BLaER1 (cell line): ENCODE data around the gene SCTR.

Experiments used
- H3K27ac ChIP-seq: shearing (Covaris generic); formaldehyde crosslinking; 2 replicates; pipeline ENCODE4 v1.8.1; 2022
- H3K27me3 ChIP-seq: shearing (Covaris generic); formaldehyde crosslinking; 2 replicates; pipeline ENCODE4 v1.8.1; 2022
- H3K36me3 ChIP-seq: shearing (Covaris generic); formaldehyde crosslinking; 2 replicates; pipeline ENCODE4 v1.8.1; 2022
- H3K4me1 ChIP-seq: shearing (Covaris generic); formaldehyde crosslinking; 2 replicates; pipeline ENCODE4 v1.8.1; 2022
- H3K4me2 ChIP-seq: shearing (Covaris generic); formaldehyde crosslinking; 2 replicates; pipeline ENCODE4 v1.8.1; 2022
- H3K4me3 ChIP-seq: shearing (Covaris generic); formaldehyde crosslinking; 2 replicates; pipeline ENCODE4 v1.8.1; 2022
- H3K9ac ChIP-seq: shearing (Covaris generic); formaldehyde crosslinking; 2 replicates; pipeline ENCODE4 v1.8.1; 2022
- H3K9me3 ChIP-seq: shearing (Covaris generic); formaldehyde crosslinking; 2 replicates; pipeline ENCODE4 v1.8.1; 2022
- H4K20me1 ChIP-seq: shearing (Covaris generic); formaldehyde crosslinking; 2 replicates; pipeline ENCODE4 v1.8.1; 2022
- Cebpa-rat ChIP-seq: shearing (Covaris generic); IDR thresholded peaks from 2 replicates; pipeline ENCODE4 v1.8.1; 2022

The SCTR gene

DNA sequence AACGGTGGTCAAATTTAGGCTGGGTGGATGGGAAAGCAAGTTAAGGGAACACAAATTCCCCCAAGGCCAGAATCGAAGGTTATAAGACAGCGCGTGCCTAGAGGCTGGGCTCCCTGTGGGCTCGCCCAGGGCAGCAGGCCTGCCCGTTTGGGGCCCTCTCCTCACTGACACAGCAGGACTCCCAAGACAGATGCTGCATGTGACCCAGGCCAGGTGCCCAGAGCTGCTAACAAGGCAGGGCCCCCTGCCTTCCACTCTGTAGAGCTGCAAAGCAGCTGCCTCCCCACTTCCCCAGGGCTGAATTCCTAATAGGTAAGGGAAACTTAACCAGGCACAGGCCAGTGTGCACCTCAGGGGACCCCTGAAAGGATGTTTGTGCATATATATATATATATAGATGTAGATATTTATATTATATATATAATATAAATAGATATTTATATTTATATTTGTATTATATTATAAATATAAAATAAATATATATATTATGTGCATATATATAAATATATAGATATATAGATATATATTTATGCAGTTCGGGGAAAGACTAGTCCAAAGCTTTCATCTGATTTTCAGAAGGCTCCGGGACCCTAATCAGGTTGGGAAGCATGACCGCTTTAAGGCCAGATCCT, 48.9 kb downstream of the SCTR start:
- Histone ChIP-seq H3K9me3 (no peaks in the 10 kb centered on the region), H3K4me3 (no peak overlapping the region), H3K9ac (no peak overlapping the region), H3K36me3 (no peaks in the 10 kb centered on the region), H3K27me3 (no peaks in the 10 kb centered on the region), H3K4me1 (peaks cover 16% of the 10 kb centered on the region), H3K27ac (no peak overlapping the region; the same call in 1 of the 2 replicates), H3K4me2 (peak overlapping the region; percentile 44), H4K20me1 (no peaks in the 10 kb centered on the region)
- TF ChIP-seq Cebpa-rat, result no peak

DNA sequence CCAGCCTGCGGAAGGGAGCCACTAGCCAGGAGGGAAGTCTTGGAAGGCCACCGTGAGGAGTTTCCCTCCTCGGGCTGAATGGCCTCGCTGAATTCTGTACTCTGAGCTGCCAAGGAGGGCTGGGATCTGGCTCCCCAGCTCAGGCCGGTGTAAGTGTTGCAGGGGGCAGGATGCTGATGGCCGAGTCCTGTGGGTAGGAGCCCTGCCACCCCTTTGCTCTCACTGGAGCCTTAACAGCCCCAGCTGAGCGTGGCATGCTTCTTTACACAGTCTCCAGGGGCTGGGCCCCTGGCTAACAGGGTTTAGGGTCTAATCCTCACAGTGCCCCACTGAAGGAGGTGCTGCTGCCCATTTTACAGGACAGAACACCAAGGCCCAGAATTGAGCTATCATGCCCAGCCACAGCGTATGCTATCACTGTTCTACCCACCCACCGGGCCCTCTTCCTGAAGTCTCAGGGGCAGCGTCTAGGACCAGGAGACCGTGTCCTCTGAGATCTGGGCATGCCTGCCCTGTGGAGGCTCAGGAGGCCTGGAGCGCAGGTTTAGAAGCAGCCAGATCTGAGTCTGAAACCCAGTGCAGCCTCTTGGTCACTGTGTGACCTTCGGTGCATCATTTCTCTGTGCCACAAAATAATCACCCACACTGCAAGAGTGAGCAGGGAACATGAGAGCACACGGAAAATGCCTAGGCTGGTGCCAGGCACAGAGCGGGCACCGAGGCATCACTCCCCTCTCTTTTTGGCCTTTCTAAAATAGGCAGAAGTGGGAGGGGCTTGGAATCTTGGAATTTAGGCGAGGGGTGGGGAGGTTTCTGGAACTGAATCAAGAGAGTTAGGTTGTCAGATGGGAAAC, 49.7 kb downstream of the SCTR start:
- Histone ChIP-seq H3K27me3 (no peaks in the 10 kb centered on the region), H3K4me2 (peak overlapping the region; percentile 44), H3K9ac (no peak overlapping the region), H3K4me3 (no peak overlapping the region), H4K20me1 (no peaks in the 10 kb centered on the region), H3K27ac (no peak overlapping the region; the same call in 1 of the 2 replicates), H3K9me3 (no peaks in the 10 kb centered on the region), H3K36me3 (no peaks in the 10 kb centered on the region), H3K4me1 (peaks cover 16% of the 10 kb centered on the region)
- no peak for TF ChIP-seq Cebpa-rat

DNA sequence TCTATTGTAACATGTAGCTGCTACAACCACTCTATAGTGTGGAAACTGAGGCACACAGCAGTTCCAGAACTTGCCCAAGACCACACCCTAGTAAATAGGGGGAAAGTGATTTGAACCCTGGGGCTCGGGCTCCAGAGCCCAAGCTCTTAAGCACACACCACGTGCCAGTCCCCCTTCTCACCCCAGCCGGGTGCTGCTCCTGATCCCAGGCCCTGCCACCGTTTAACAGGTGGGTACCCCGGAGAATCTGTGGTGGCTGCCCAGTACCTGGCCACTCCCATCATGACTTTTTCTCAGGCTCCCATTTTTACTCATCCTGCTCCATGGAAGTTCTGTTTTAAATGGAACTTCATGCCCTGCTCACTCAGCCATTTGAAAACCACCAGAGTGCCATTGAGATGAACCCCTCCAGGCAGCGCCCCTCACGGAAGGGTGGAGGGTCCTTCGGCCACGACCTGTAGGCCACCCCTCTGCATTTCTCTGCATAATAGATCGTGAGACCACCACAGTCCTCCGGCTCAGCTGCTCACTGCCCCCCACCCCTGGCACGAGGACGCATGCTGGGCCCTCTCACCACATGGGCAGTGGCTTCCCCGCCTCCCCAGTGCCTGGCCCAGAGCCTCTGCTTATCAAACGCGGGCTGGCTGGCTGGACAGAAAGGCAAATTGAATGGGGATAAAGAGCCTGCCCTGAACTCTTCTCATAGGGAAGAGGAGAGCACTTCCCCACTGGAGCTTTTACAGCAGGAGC, 50.5 kb downstream of the SCTR start:
- H3K4me2 ChIP-seq, result no peak overlapping the region
- H3K36me3 ChIP-seq, result no peaks in the 10 kb centered on the region
- TF ChIP-seq Cebpa-rat, result no peak
- H3K9ac ChIP-seq, result no peak overlapping the region
- H3K27ac ChIP-seq, result no peak overlapping the region
- no peaks in the 10 kb centered on the region for H3K9me3 ChIP-seq
- H3K4me1 ChIP-seq, result peaks cover 16% of the 10 kb centered on the region
- H3K27me3 ChIP-seq, result no peaks in the 10 kb centered on the region
- no peak overlapping the region for H3K4me3 ChIP-seq
- no peaks in the 10 kb centered on the region for H4K20me1 ChIP-seq

DNA sequence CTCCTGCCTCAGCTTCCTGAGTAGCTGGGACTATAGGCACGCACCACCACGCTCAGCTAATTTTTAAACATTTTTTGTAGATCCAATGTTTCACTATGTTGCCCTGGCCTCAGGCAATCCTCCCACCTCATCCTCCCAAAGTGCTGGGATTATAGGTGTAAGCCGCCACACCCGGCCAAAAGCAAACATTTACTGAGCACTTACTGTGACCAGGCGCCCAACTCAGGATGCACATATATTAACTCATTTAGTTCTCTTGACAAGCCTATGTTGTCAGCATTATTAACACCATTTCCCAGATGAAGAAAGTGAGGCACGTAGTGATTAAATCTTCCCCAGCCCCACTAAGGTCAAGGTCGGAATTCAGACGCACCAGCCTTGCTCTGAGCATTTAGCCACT, 51.5 kb downstream of the SCTR start:
- Histone ChIP-seq H3K27ac (no peak overlapping the region), H4K20me1 (no peaks in the 10 kb centered on the region), H3K9me3 (no peaks in the 10 kb centered on the region), H3K4me3 (no peak overlapping the region), H3K27me3 (no peaks in the 10 kb centered on the region), H3K36me3 (no peaks in the 10 kb centered on the region), H3K4me2 (no peak overlapping the region), H3K4me1 (peaks cover 16% of the 10 kb centered on the region), H3K9ac (no peak overlapping the region)
- TF ChIP-seq Cebpa-rat, result no peak

DNA sequence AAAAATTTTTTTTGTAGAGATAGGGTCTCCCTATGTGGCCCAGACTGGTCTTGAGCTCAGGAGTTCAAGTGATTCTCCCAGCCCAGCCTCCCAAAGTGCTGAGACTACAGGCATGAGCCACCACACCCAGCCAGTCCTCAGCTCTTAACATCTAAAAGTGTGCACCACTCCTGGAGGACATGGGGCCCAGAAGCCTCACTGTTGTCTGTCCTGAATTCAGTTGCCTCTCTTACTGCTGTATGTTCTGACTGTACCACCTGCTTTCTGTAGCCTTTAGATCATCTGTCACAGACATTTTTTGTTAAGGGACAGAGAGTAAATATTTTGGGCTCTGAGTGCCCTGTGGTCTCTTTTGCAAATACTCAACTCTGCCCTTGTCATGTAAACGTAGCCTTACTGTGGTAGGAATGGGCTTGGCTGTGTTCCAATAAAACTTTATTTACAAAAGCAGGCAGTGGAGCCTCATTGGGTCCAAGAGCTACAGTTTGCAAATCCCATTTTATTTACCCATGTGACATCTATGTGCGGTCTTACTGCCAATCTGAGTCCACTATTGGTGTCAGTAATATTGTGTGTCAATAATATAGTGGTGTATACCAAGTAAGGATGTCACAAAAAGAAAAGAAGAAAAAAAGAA, 54.5 kb downstream of the SCTR start:
- no peak overlapping the region for H3K4me2 ChIP-seq
- H3K9me3 ChIP-seq, result no peaks in the 10 kb centered on the region
- TF ChIP-seq Cebpa-rat, result no peak

DNA sequence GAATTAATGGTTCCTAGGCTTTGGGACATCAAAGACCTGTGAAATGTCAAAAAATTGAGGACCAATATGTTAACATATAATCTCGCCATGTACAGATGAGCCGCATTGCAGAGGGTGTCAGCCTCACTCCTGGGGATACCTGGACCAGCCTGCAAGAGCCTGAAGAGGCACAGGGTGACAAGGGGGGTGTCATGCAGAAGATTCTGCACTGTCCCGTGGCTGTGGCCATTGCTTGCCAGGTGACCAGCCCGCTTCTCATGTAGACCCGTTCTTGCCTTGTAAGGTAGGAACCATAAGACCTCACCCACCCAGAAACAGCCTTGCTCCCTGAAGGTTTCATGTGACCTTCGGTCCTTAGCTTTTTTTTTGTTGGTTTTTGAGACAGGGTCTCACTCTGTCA, 55.2 kb downstream of the SCTR start:
- H3K36me3 ChIP-seq, result no peaks in the 10 kb centered on the region
- H3K27me3 ChIP-seq, result no peaks in the 10 kb centered on the region
- no peaks in the 10 kb centered on the region for H3K9me3 ChIP-seq
- no peaks in the 10 kb centered on the region for H3K4me1 ChIP-seq
- no peak overlapping the region for H3K27ac ChIP-seq
- no peaks in the 10 kb centered on the region for H4K20me1 ChIP-seq
- no peak for TF ChIP-seq Cebpa-rat
- H3K4me2 ChIP-seq, result no peak overlapping the region
- no peak overlapping the region for H3K4me3 ChIP-seq
- no peak overlapping the region for H3K9ac ChIP-seq

More for the DNA sequence above, 54.5 kb downstream of the SCTR start:
- Histone ChIP-seq H3K27me3 (no peaks in the 10 kb centered on the region), H4K20me1 (no peaks in the 10 kb centered on the region), H3K9ac (no peak overlapping the region), H3K4me1 (0 out of 2 replicates have a peak, but pooled peaks cover under 1% of the 10 kb centered on the region), H3K27ac (no peak overlapping the region), H3K4me3 (no peak overlapping the region), H3K36me3 (no peaks in the 10 kb centered on the region)

DNA sequence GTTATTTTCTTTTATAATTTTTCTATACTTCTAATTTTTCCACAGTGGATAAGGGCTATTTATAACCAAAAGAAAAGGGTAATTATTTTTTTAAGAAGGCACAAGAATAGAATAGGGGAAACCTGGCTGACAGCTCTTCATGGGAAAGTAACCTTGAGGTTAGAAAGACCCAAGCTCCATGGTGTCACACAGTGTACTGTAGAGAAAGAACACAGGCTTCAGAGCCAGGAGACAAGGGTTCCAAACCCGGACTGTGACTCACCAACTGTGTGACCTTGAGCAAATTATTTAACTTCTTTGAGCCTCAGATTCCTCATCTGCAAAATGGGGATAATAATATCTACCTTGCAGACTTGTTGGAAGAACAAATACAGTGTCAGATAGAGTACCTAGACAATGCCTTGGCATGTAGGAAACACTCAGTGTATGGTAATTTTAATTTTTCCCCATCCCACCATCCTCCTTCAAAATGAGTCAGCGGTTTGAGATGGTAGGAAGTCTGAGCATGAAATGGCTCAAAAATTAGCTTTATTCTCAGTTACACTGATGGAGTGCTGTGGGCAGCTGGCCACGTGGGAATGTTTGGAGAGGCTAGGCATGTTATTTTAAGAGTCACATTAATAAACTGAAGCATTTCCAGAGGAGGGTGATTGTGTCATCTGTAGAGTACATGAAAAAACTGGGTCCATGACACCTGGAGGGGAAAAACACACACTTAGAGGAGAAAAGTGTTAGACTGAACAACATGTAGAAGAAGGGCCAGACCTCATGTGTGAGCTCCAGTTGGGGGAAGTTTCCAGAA, 55.9 kb downstream of the SCTR start:
- TF ChIP-seq Cebpa-rat, result no peak

DNA sequence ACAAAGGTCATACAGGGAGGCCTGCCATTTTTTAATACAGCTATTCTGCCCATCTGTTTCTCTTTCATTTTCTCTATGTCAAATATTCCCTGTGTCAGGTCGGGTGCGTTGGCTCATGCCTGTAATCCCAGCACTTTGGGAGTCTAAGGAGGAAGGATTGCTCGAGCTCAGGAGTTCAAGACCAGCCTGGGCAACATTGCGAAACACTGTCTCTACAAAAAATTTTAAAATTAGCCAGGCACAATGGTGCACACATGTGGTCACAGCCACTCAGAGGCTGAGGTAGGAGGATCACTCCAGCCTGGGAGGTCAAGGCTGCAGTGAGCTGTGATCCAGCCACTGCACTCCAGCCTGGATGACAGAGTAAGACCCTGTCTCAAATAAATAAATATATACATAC, 57.9 kb downstream of the SCTR start:
- Histone ChIP-seq H3K27ac (no peak overlapping the region), H3K9ac (no peak overlapping the region), H3K9me3 (no peaks in the 10 kb centered on the region)

More for the DNA sequence above, 55.9 kb downstream of the SCTR start:
- Histone ChIP-seq H3K4me3 (no peak overlapping the region), H3K27ac (no peak overlapping the region), H3K27me3 (no peaks in the 10 kb centered on the region), H3K4me2 (no peak overlapping the region), H4K20me1 (no peaks in the 10 kb centered on the region), H3K36me3 (no peaks in the 10 kb centered on the region), H3K9ac (no peak overlapping the region), H3K9me3 (no peaks in the 10 kb centered on the region), H3K4me1 (no peaks in the 10 kb centered on the region)

DNA sequence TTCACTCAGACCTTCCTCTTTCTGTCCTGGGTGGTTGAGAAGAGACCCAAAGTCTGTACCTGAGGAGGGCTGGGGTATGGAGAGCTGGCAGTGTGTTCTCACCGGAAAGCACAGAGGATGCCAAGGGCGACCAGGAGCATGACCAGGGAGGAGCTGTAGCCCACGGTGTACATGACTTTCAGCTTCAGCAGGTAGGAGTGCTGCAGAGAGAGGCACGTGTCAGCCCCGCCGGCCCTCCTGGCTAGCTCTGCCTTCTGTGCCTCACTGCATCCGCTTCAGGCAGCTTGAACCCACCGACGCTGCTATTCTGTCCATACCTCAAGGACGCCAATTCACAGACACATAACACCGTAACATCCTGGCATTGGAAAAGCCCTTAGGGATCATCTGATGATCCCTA, 58.6 kb downstream of the SCTR start:
- H3K27ac ChIP-seq, result no peak overlapping the region
- H3K4me3 ChIP-seq, result no peak overlapping the region
- no peak overlapping the region for H3K9ac ChIP-seq
- no peak for TF ChIP-seq Cebpa-rat
- H3K4me1 ChIP-seq, result no peaks in the 10 kb centered on the region
- H3K27me3 ChIP-seq, result no peaks in the 10 kb centered on the region
- H3K9me3 ChIP-seq, result no peaks in the 10 kb centered on the region
- H3K4me2 ChIP-seq, result no peak overlapping the region
- H4K20me1 ChIP-seq, result no peaks in the 10 kb centered on the region
- no peaks in the 10 kb centered on the region for H3K36me3 ChIP-seq

More for the DNA sequence above, 57.9 kb downstream of the SCTR start:
- Histone ChIP-seq H3K4me2 (no peak overlapping the region), H4K20me1 (no peaks in the 10 kb centered on the region), H3K4me3 (no peak overlapping the region), H3K27me3 (no peaks in the 10 kb centered on the region), H3K36me3 (no peaks in the 10 kb centered on the region), H3K4me1 (no peaks in the 10 kb centered on the region)
- TF ChIP-seq Cebpa-rat, result peak; percentile 66; the same call in 1 of the 2 replicates
